HepG2 (cell line): Measurements from ENCODE around the gene TLE2. TPM values are rescaled to one million over a fixed set of nuclear protein-coding genes. Genes with fewer than 3 reads are reported as not detected.

Source experiments
- ARHGAP35 ChIP-seq: sonication (generic); formaldehyde crosslinking; IDR thresholded peaks from 2 replicates; pipeline ENCODE4 v1.9.0; 2022; ENCODE audit warnings: mild to moderate bottlenecking, inconsistent platforms, moderate library complexity, missing genetic modification reagents, borderline replicate concordance
- ATF1 ChIP-seq: IDR thresholded peaks from 2 replicates; pipeline ENCODE4 v1.6.1; 2016; ENCODE audit warnings: mild to moderate bottlenecking, control low read depth
- ELF3 ChIP-seq: IDR thresholded peaks from 2 replicates; pipeline ENCODE4 v1.6.1; 2016; ENCODE audit warnings: missing genetic modification reagents, missing compliant biosample characterization
- ESRRA ChIP-seq: sonication (generic); formaldehyde crosslinking; IDR thresholded peaks from 2 replicates; pipeline ENCODE4 v1.5.1; 2020; ENCODE audit warnings: mild to moderate bottlenecking, low read depth, missing genetic modification reagents
- FOSL2 ChIP-seq: sonication (generic); formaldehyde crosslinking; IDR thresholded peaks from 2 replicates; pipeline ENCODE4 v1.4.0; 2020; ENCODE audit warnings: missing genetic modification reagents
- GABPB1 ChIP-seq: IDR thresholded peaks from 2 replicates; pipeline ENCODE4 v1.6.1; 2016; ENCODE audit warnings: mild to moderate bottlenecking, missing genetic modification reagents, moderate library complexity, missing compliant biosample characterization
- GTF2F1 ChIP-seq: fragments of 150-350 bp; IDR thresholded peaks from 2 replicates; pipeline ENCODE4 v1.6.1; 2014; ENCODE audit warnings: low read length
- HDAC2 ChIP-seq: sonication (generic); formaldehyde crosslinking; IDR thresholded peaks from 2 replicates; pipeline ENCODE4 v1.4.0; 2020; ENCODE audit warnings: missing genetic modification reagents
- HMGA1 ChIP-seq: sonication (generic); formaldehyde crosslinking; conservative IDR thresholded peaks from 2 replicates; pipeline ENCODE4 v1.4.0; 2020; ENCODE audit warnings: missing genetic modification reagents
- KLF12 ChIP-seq: sonication (generic); formaldehyde crosslinking; IDR thresholded peaks from 2 replicates; pipeline ENCODE4 v1.4.0; 2020; ENCODE audit warnings: missing genetic modification reagents, borderline replicate concordance
- NPAS2 ChIP-seq: sonication (generic); formaldehyde crosslinking; IDR thresholded peaks from 2 replicates; pipeline ENCODE4 v1.8.0; 2022; ENCODE audit warnings: mild to moderate bottlenecking, missing genetic modification reagents, borderline replicate concordance
- PHF20 ChIP-seq: sonication (generic); formaldehyde crosslinking; IDR thresholded peaks from 2 replicates; pipeline ENCODE4 v1.5.0; 2020; ENCODE audit warnings: mild to moderate bottlenecking, missing genetic modification reagents
- PITX1 ChIP-seq: sonication (generic); formaldehyde crosslinking; IDR thresholded peaks from 2 replicates; pipeline ENCODE4 v1.5.1; 2020; ENCODE audit warnings: mild to moderate bottlenecking, missing genetic modification reagents
- SP4 ChIP-seq: sonication (generic); formaldehyde crosslinking; IDR thresholded peaks from 2 replicates; pipeline ENCODE4 v1.8.1; 2023; ENCODE audit warnings: mild to moderate bottlenecking, missing genetic modification reagents
- SP5 ChIP-seq: IDR thresholded peaks from 2 replicates; pipeline ENCODE4 v1.6.1; 2016; ENCODE audit warnings: low read depth, borderline replicate concordance
- SRSF1 ChIP-seq: fragments of 200-400 bp; formaldehyde crosslinking; optimal IDR thresholded peaks from 2 replicates; pipeline ENCODE3; 2017; ENCODE audit warnings: mild to moderate bottlenecking, low read depth, low read length, moderate library complexity
- ZBTB38 ChIP-seq: sonication (generic); formaldehyde crosslinking; IDR thresholded peaks from 2 replicates; pipeline ENCODE4 v1.5.1; 2020; ENCODE audit warnings: mild to moderate bottlenecking, missing genetic modification reagents
- ZNF10 ChIP-seq: sonication (generic); formaldehyde crosslinking; IDR thresholded peaks from 2 replicates; pipeline ENCODE4 v1.4.0; 2020; ENCODE audit warnings: mild to moderate bottlenecking, low read depth, missing genetic modification reagents, borderline replicate concordance
- ZNF235 ChIP-seq: sonication (generic); formaldehyde crosslinking; IDR thresholded peaks from 2 replicates; pipeline ENCODE4 v1.8.1; 2023; ENCODE audit warnings: mild to moderate bottlenecking, missing genetic modification reagents, borderline replicate concordance
- polyA plus RNA-seq, 8 experiments: library from polyadenylated mRNA; depleted of rRNA in 3 of 8; stranded (reverse) in 7 of 8; unstranded in 1 of 8; fragments of >200 nt; fragmentation: Illumina TruSeq in 4 of 8; extraction: Trizol in 4 of 8; gene quantifications; 2 replicates each; pipeline versions ENCODE4 v1.2.1 to v1.2.3, GENCODE V29; 2011 to 2016; ENCODE audit warnings: low read depth in 4 of 8, missing spikeins in 1 of 8, mixed read lengths in 1 of 8; ENCODE audit not compliant: insufficient read depth in 1 of 8
- total RNA-seq, 5 experiments: library from RNA; depleted of rRNA; stranded (reverse); fragments of >200 nt; fragmentation: Illumina TruSeq; extraction: Trizol; gene quantifications; 2 replicates each; pipeline ENCODE4 v1.2.3, GENCODE V29; 2016; ENCODE audit warnings: low read depth in 1 of 5
- TF ChIP-seq, protein P1 (sequence below): sonication (generic); formaldehyde crosslinking; conservative IDR thresholded peaks from 2 replicates; pipeline ENCODE4 v1.4.0; 2020; ENCODE audit warnings: mild to moderate bottlenecking, missing genetic modification reagents, moderate library complexity
- TF ChIP-seq, protein P2 (sequence below): sonication (generic); formaldehyde crosslinking; IDR thresholded peaks from 2 replicates; pipeline ENCODE4 v1.4.0; 2020; ENCODE audit warnings: missing genetic modification reagents, borderline replicate concordance
- TF ChIP-seq, protein P3 (sequence below): sonication (generic); formaldehyde crosslinking; IDR thresholded peaks from 2 replicates; pipeline ENCODE4 v1.5.0; 2020; ENCODE audit warnings: missing genetic modification reagents, mild to moderate bottlenecking, borderline replicate concordance

Gene TLE2
- total and polyA plus RNA-seq, 2 of the 13 experiments (the other 11 are each of a cell fraction or from before 2014, with no cell fraction given) = 0.07 to 0.81 TPM

DNA sequence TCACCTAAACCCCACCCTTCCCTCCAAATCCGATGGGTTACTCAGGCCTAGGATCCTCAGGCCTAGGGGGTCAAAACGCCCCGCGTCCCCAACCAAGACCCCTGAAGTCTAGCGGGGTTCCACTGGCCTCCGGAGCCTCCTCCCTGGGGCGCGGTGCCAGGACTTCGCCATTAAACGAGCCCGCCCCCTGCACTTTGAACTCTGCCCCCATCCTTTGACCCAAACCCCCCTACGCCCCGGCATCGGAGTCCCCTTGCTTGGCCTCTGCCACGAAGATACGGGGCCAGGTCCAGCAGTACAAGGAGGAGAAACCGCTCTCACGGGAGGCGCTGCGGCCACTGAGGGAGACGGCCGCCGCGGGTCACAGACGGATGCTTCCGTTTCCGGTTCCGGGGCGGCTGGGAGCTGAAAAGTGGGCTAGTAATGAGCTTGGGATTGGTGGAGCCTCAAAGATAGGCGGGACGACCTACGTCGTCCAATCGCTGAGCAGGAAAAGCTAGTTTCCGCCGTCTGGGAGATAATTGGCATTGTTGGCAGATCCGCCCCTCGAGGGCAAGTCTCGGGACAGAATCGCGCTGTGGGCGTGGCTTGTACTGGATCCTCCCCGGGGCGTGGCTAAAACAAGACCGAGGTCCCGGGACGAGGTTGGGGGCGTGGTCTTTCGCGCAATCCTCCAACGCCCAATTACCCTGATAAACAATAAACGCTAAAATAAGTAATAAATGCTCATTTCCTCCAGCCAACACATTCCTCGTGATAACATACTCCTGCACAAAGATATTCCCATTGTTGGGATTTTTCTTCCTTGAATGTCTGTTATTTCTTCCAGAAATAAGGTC is 78.6 kb downstream of the TLE2 start (continued):
- TF ChIP-seq, protein P1, sequence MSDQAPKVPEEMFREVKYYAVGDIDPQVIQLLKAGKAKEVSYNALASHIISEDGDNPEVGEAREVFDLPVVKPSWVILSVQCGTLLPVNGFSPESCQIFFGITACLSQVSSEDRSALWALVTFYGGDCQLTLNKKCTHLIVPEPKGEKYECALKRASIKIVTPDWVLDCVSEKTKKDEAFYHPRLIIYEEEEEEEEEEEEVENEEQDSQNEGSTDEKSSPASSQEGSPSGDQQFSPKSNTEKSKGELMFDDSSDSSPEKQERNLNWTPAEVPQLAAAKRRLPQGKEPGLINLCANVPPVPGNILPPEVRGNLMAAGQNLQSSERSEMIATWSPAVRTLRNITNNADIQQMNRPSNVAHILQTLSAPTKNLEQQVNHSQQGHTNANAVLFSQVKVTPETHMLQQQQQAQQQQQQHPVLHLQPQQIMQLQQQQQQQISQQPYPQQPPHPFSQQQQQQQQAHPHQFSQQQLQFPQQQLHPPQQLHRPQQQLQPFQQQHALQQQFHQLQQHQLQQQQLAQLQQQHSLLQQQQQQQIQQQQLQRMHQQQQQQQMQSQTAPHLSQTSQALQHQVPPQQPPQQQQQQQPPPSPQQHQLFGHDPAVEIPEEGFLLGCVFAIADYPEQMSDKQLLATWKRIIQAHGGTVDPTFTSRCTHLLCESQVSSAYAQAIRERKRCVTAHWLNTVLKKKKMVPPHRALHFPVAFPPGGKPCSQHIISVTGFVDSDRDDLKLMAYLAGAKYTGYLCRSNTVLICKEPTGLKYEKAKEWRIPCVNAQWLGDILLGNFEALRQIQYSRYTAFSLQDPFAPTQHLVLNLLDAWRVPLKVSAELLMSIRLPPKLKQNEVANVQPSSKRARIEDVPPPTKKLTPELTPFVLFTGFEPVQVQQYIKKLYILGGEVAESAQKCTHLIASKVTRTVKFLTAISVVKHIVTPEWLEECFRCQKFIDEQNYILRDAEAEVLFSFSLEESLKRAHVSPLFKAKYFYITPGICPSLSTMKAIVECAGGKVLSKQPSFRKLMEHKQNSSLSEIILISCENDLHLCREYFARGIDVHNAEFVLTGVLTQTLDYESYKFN (CRISPR knock-in tag) = peak; percentile 65
- TF ChIP-seq ZNF10 (CRISPR knock-in tag) (no peak), ATF1 (CRISPR knock-in tag) (0 out of 2 replicates have a peak, but pooled peaks have one; percentile 83), GABPB1 (peak; percentile 98), PITX1 (CRISPR knock-in tag) (peak; percentile 59; the same call in 1 of the 2 replicates), NPAS2 (CRISPR knock-in tag) (no peak), FOSL2 (CRISPR knock-in tag) (no peak; the same call in 1 of the 2 replicates), HMGA1 (no peak), ZNF235 (0 out of 2 replicates have a peak, but pooled peaks have one; percentile 50), SP4 (CRISPR knock-in tag) (peak; percentile 96), ZBTB38 (CRISPR knock-in tag) (peak; percentile 56; the same call in 1 of the 2 replicates), HDAC2 (CRISPR knock-in tag) (no peak), ELF3 (CRISPR knock-in tag) (peak; percentile 56), SRSF1 (peak; percentile 65), ESRRA (CRISPR knock-in tag) (peak; percentile 59; the same call in 1 of the 2 replicates), SP5 (CRISPR knock-in tag) (0 out of 2 replicates have a peak, but pooled peaks have one; percentile 38), GTF2F1 (peak; percentile 62; the same call in 1 of the 2 replicates), ARHGAP35 (CRISPR knock-in tag) (0 out of 2 replicates have a peak, but pooled peaks have one; percentile 45), KLF12 (CRISPR knock-in tag) (peak; percentile 43; the same call in 1 of the 2 replicates), PHF20 (CRISPR knock-in tag) (peak; percentile 90)
- TF ChIP-seq, protein P2, sequence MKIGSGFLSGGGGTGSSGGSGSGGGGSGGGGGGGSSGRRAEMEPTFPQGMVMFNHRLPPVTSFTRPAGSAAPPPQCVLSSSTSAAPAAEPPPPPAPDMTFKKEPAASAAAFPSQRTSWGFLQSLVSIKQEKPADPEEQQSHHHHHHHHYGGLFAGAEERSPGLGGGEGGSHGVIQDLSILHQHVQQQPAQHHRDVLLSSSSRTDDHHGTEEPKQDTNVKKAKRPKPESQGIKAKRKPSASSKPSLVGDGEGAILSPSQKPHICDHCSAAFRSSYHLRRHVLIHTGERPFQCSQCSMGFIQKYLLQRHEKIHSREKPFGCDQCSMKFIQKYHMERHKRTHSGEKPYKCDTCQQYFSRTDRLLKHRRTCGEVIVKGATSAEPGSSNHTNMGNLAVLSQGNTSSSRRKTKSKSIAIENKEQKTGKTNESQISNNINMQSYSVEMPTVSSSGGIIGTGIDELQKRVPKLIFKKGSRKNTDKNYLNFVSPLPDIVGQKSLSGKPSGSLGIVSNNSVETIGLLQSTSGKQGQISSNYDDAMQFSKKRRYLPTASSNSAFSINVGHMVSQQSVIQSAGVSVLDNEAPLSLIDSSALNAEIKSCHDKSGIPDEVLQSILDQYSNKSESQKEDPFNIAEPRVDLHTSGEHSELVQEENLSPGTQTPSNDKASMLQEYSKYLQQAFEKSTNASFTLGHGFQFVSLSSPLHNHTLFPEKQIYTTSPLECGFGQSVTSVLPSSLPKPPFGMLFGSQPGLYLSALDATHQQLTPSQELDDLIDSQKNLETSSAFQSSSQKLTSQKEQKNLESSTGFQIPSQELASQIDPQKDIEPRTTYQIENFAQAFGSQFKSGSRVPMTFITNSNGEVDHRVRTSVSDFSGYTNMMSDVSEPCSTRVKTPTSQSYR (CRISPR knock-in tag) = peak; percentile 37; the same call in 1 of the 2 replicates
- TF ChIP-seq, protein P3, sequence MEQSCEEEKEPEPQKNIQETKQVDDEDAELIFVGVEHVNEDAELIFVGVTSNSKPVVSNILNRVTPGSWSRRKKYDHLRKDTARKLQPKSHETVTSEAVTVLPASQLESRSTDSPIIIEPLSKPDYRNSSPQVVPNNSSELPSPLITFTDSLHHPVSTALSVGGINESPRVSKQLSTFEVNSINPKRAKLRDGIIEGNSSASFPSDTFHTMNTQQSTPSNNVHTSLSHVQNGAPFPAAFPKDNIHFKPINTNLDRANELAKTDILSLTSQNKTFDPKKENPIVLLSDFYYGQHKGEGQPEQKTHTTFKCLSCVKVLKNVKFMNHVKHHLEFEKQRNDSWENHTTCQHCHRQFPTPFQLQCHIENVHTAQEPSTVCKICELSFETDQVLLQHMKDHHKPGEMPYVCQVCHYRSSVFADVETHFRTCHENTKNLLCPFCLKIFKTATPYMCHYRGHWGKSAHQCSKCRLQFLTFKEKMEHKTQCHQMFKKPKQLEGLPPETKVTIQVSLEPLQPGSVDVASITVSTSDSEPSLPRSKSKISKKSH = peak; percentile 72; the same call in 1 of the 2 replicates
